Spleen (tissue), 7 donors: ENCODE results near the gene SMIM21.

Experiments used
- CTCF ChIP-seq, 11 experiments: fragments of 200-600 bp in 7 of 11; fragments of 450-650 bp in 4 of 11; sonication (generic) in 4 of 11; IDR thresholded peaks in 8 of 11; conservative IDR thresholded peaks in 3 of 11; 1 replicate in 7 of 11; 2 replicates in 4 of 11; pipeline versions ENCODE4 v1.4.0 to v1.8.0; 2016 to 2021; ENCODE audit warnings: antibody characterized with exemption in 11 of 11, inconsistent platforms in 4 of 11, mild to moderate bottlenecking in 1 of 11
- POLR2A ChIP-seq, 3 donors: fragments of 450-650 bp; IDR thresholded peaks; one replicate each; pipeline ENCODE4 v1.5.1; 2017; ENCODE audit warnings: antibody characterized with exemption in 3 of 3, mild to moderate bottlenecking in 1 of 3
- POLR2AphosphoS5 ChIP-seq, 3 donors: sonication (generic); formaldehyde crosslinking; IDR thresholded peaks; one replicate each; pipeline ENCODE4 v1.5.1; 2017; ENCODE audit warnings: antibody characterized with exemption in 3 of 3
- donor health status: DM: no; HTN: no; CAD: no; lungs with moderate emphysema.
- donor health status: DM: no; HTN: no; CAD: no.
- donor health status: DM: no; HTN: no; CAD: no.

GRCh38 chr18:75428490-75428889, 987 bp upstream of the SMIM21 start:
- TF ChIP-seq CTCF (IDR thresholded peaks at IDR 0.05 in 8 of 11, conservative IDR thresholded peaks at IDR 0.05 in 3 of 11) (no peak), POLR2A (IDR thresholded peaks at IDR 0.05) (no peak), POLR2AphosphoS5 (IDR thresholded peaks at IDR 0.05) (no peak)
